Breast epithelium (tissue), 4 donors: ENCODE measurements around the gene TSSK1B. TPM values are rescaled to one million over a fixed set of nuclear protein-coding genes. Genes with fewer than 3 reads are reported as not detected.
"Not testable (repeated sequence)": the region's sequence is repeated elsewhere in the genome, so short reads cannot be mapped to it uniquely, and the experiment has no call there.

ENCODE experiments used
- DNase-seq, 2 donors: peaks; one replicate each; pipeline ENCODE4 v3.0.0-alpha.2; 2019; ENCODE audit warnings: low spot score in 2 of 2
- H3K27ac ChIP-seq, 2 donors: fragments of 200-600 bp; sonication (generic) in 1 of 2; one replicate each; pipeline ENCODE4 v1.5.1; 2016 to 2019; ENCODE audit warnings: mild to moderate bottlenecking in 1 of 2
- H3K27me3 ChIP-seq, 2 donors: fragments of 200-600 bp; sonication (generic) in 1 of 2; one replicate each; pipeline versions ENCODE4 v1.5.1 to v1.6.0; 2017 to 2019; ENCODE audit warnings: control low read depth in 1 of 2, mild to moderate bottlenecking in 1 of 2
- H3K36me3 ChIP-seq: fragments of 200-600 bp; one replicate; pipeline ENCODE4 v1.5.1; 2019
- H3K4me1 ChIP-seq, 2 donors: fragments of 200-600 bp; sonication (generic); one replicate each; pipeline ENCODE4 v1.5.1; 2016 to 2019; ENCODE audit warnings: control low read depth in 1 of 2
- H3K4me3 ChIP-seq, 3 donors: fragments of 200-600 bp; sonication (generic); 1 replicate in 2 of 3; 2 replicates in 1 of 3; pipeline ENCODE4 v1.5.1; 2016 to 2019; ENCODE audit warnings: mild to moderate bottlenecking in 3 of 3, moderate library complexity in 2 of 3
- H3K9me3 ChIP-seq, 2 donors: fragments of 200-600 bp; sonication (generic) in 1 of 2; one replicate each; pipeline ENCODE4 v1.5.1; 2016 to 2019; ENCODE audit warnings: control low read depth in 1 of 2
- CTCF ChIP-seq, 3 donors: fragments of 450-650 bp; IDR thresholded peaks; one replicate each; pipeline ENCODE4 v1.5.1; 2016 to 2017; ENCODE audit warnings: antibody characterized with exemption in 3 of 3, mild to moderate bottlenecking in 3 of 3, moderate library complexity in 3 of 3
- POLR2A ChIP-seq: fragments of 450-650 bp; IDR thresholded peaks from one replicate; pipeline ENCODE4 v1.6.1; 2016; ENCODE audit warnings: antibody characterized with exemption, mild to moderate bottlenecking, moderate library complexity
- POLR2AphosphoS5 ChIP-seq, 3 donors: sonication (generic); formaldehyde crosslinking; IDR thresholded peaks; one replicate each; pipeline ENCODE4 v1.6.1; 2017; ENCODE audit warnings: antibody characterized with exemption in 3 of 3
- intact Hi-C: fragments of 100-400 bp; cut with DNase I; formaldehyde crosslinking; loops from one replicate; pipeline ENCODE4 v1.15.1; 2023; ENCODE audit warnings: low total_unique reads
- total RNA-seq, 3 donors: library from RNA; depleted of rRNA; stranded (reverse); fragments of >200 nt; gene quantifications; one replicate each; pipeline ENCODE4 v1.1.0, GENCODE V29; 2016

The TSSK1B gene
- total RNA-seq, result under 1 TPM; 0.32 to 0.73 (median 0.33) TPM

- intact Hi-C loops, result no loop called here
- Histone ChIP-seq H3K27me3 (no peaks in the 10 kb centered on the region), H3K4me3 (no peak within 1 kb of the TSS)
Measured at GRCh38 chr5:113434889-113435288, at the start of gene TSSK1B. TSS of gene TSSK1B (minus strand) at chr5:113434989. CDS start at chr5:113434839, 150 bp downstream.

GRCh38 chr5:113480243-113480642 lies 45.5 kb upstream of the TSSK1B start:
- no peak for TF ChIP-seq POLR2A
- intact Hi-C loops, result no loop called here
- H3K36me3 ChIP-seq, result no peaks in the 10 kb centered on the region
- H3K4me1 ChIP-seq, result no peaks in the 10 kb centered on the region
- H3K9me3 ChIP-seq, result no peaks in the 10 kb centered on the region
- no peak for DNase-seq
- no peak overlapping the region for H3K27ac ChIP-seq
- H3K27me3 ChIP-seq, result no peaks in the 10 kb centered on the region
- no peak overlapping the region for H3K4me3 ChIP-seq

More at GRCh38 chr5:113434889-113435288, at the start of gene TSSK1B:
- no peak for TF ChIP-seq POLR2AphosphoS5 (IDR thresholded peaks at IDR 0.05)
- TF ChIP-seq CTCF (IDR thresholded peaks at IDR 0.05), result no peak
- no peaks in the 10 kb centered on the region for H3K4me1 ChIP-seq
- DNase-seq, result no peak
- H3K36me3 ChIP-seq, result no peaks in the 10 kb centered on the region
- H3K9me3 ChIP-seq, result no peaks in the 10 kb centered on the region
- H3K27ac ChIP-seq, result no peak within 1 kb of the TSS

- H3K4me3 ChIP-seq, result no peak overlapping the region
- H3K27ac ChIP-seq, result no peak overlapping the region
- intact Hi-C loops, result no loop called here
- H3K36me3 ChIP-seq, result no peaks in the 10 kb centered on the region
- no peaks in the 10 kb centered on the region for H3K27me3 ChIP-seq
- no peaks in the 10 kb centered on the region for H3K4me1 ChIP-seq
- no peak for TF ChIP-seq POLR2A
- TF ChIP-seq CTCF (IDR thresholded peaks at IDR 0.05), result no peak
- no peak for TF ChIP-seq POLR2AphosphoS5 (IDR thresholded peaks at IDR 0.05)
- no peak for DNase-seq
- H3K9me3 ChIP-seq, result no peaks in the 10 kb centered on the region
Measured at GRCh38 chr5:113478691-113479090, 43.9 kb upstream of the TSSK1B start.

- Histone ChIP-seq H3K27me3 (no peaks in the 10 kb centered on the region), H3K27ac (no peak overlapping the region), H3K4me3 (no peak overlapping the region), H3K9me3 (no peaks in the 10 kb centered on the region), H3K36me3 (no peaks in the 10 kb centered on the region), H3K4me1 (no peaks in the 10 kb centered on the region)
- DNase-seq, result no peak
- TF ChIP-seq POLR2AphosphoS5 (IDR thresholded peaks at IDR 0.05) (no peak), POLR2A (no peak), CTCF (IDR thresholded peaks at IDR 0.05) (no peak)
- intact Hi-C loops, result no loop called here
Measured at GRCh38 chr5:113474100-113474728, 39.4 kb upstream of the TSSK1B start.

- Histone ChIP-seq H3K27ac (no peak overlapping the region), H3K4me3 (no peak overlapping the region), H3K27me3 (no peaks in the 10 kb centered on the region), H3K4me1 (no peaks in the 10 kb centered on the region), H3K9me3 (no peaks in the 10 kb centered on the region), H3K36me3 (no peaks in the 10 kb centered on the region)
- DNase-seq, result no peak
- TF ChIP-seq POLR2AphosphoS5 (IDR thresholded peaks at IDR 0.05), result no peak
- no peak for TF ChIP-seq CTCF (IDR thresholded peaks at IDR 0.05)
- TF ChIP-seq POLR2A, result no peak
- intact Hi-C loops, result no loop called here
Measured at GRCh38 chr5:113463032-113463431, 28.2 kb upstream of the TSSK1B start.

GRCh38 chr5:113457106-113457505 lies 22.3 kb upstream of the TSSK1B start:
- H3K27ac ChIP-seq, H3K4me1 ChIP-seq, H3K4me3 ChIP-seq, H3K27me3 ChIP-seq, H3K36me3 ChIP-seq, intact Hi-C loops, DNase-seq, H3K9me3 ChIP-seq: not testable (repeated sequence)
